ENCODE data around the gene SLC49A4.

Gene SLC49A4

GRCh38 chr3:122787872-122788271 lies 7.0 kb upstream of the SLC49A4 start:
- no peak for DNase-seq

- no peak for DNase-seq
Observed at GRCh38 chr3:122789585-122790273, 5.1 kb upstream of the SLC49A4 start.

GRCh38 chr3:122793568-122794416 lies 1.1 kb upstream of the SLC49A4 start, which contains the start of gene HSPBAP1:
HSPBAP1 (minus strand) TSS chr3:122793831; CDS start chr3:122793680, 151 bp downstream.
- peak; percentile 90 for DNase-seq

GRCh38 chr3:122794483-122794778 lies 438 bp upstream of the SLC49A4 start:
- DNase-seq: no peak

GRCh38 chr3:122795674-122796195 lies 866 bp downstream of the SLC49A4 start:
- no peak for DNase-seq

GRCh38 chr3:122797291-122797690 lies 2.4 kb downstream of the SLC49A4 start:
- DNase-seq: no peak

- DNase-seq: no peak
Observed at GRCh38 chr3:122799322-122799721, 4.5 kb downstream of the SLC49A4 start.

GRCh38 chr3:122800031-122800430 lies 5.2 kb downstream of the SLC49A4 start:
- DNase-seq: no peak

GRCh38 chr3:122800706-122801237 lies 5.9 kb downstream of the SLC49A4 start:
- DNase-seq: no peak

- no peak for DNase-seq
Observed at GRCh38 chr3:122802323-122802722, 7.5 kb downstream of the SLC49A4 start.

- no peak for DNase-seq
Observed at GRCh38 chr3:122803977-122804376, 9.1 kb downstream of the SLC49A4 start.

GRCh38 chr3:122810734-122811133 lies 15.9 kb downstream of the SLC49A4 start:
- no peak for DNase-seq

- DNase-seq: no peak
Observed at GRCh38 chr3:122816587-122816986, 21.7 kb downstream of the SLC49A4 start.

GRCh38 chr3:122824465-122825381 lies 29.9 kb downstream of the SLC49A4 start:
- DNase-seq: no peak

GRCh38 chr3:122825460-122825859 lies 30.6 kb downstream of the SLC49A4 start:
- DNase-seq: no peak

GRCh38 chr3:122826278-122826677 lies 31.4 kb downstream of the SLC49A4 start:
- DNase-seq: no peak

GRCh38 chr3:122828281-122828680 lies 33.4 kb downstream of the SLC49A4 start:
- no peak for DNase-seq

GRCh38 chr3:122835590-122835989 lies 40.7 kb downstream of the SLC49A4 start:
- no peak for DNase-seq

GRCh38 chr3:122843604-122844003 lies 48.7 kb downstream of the SLC49A4 start:
- peak; percentile 1 for DNase-seq

- no peak for DNase-seq
Observed at GRCh38 chr3:122857019-122857418, 62.1 kb downstream of the SLC49A4 start.

- DNase-seq: peak; percentile 2
Observed at GRCh38 chr3:122858373-122858772, 63.5 kb downstream of the SLC49A4 start.

- DNase-seq: no peak
Observed at GRCh38 chr3:122859021-122859805, 64.3 kb downstream of the SLC49A4 start.

Measured in CD4-positive, alpha-beta T cell treated with Interleukin-21 for 1 hour (primary cell).